GM19395 (cell line): ENCODE measurements around the gene TGM6.

Source experiments
- ATAC-seq: cut with Tn5 transposase; IDR thresholded peaks from one replicate; pipeline ENCODE4 v1.9.1; 2021; ENCODE audit warnings: mild to moderate bottlenecking, moderate library complexity; ENCODE audit not compliant: unreplicated experiment

The TGM6 gene

GRCh38 chr20:2380601-2381000 lies at the start of gene TGM6:
TGM6 (plus strand) TSS chr20:2380901; CDS start chr20:2380969, 68 bp downstream.
- ATAC-seq = no peak

- ATAC-seq = no peak
These were observed 49.6 kb upstream of the TGM6 start for GRCh38 chr20:2331106-2331505.

DNA sequence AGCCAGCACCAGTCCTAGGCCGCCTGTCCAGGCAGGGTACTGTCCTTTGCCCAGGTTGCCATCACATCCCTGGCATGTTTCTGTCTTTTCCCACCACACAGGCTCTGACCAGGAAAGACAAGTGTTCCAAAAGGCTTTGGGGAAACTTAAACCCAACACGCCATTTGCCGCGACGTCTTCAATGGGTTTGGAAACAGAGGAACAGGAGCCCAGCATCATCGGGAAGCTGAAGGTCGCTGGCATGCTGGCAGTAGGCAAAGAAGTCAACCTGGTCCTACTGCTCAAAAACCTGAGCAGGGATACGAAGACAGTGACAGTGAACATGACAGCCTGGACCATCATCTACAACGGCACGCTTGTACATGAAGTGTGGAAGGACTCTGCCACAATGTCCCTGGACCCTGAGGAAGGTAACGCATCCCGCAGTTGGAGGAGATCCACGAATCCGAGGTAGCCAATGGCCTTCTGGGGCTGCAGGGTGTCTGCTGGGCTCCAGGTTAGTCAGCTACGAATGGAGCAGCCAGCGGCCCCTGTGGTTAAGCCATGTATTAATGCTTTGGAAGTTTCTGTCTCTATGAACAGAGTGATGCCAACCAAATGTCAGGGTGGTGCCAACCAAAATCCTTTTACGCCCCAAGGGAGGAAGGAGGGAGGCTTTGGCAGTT lies 48.7 kb upstream of the TGM6 start:
- no peak for ATAC-seq

DNA sequence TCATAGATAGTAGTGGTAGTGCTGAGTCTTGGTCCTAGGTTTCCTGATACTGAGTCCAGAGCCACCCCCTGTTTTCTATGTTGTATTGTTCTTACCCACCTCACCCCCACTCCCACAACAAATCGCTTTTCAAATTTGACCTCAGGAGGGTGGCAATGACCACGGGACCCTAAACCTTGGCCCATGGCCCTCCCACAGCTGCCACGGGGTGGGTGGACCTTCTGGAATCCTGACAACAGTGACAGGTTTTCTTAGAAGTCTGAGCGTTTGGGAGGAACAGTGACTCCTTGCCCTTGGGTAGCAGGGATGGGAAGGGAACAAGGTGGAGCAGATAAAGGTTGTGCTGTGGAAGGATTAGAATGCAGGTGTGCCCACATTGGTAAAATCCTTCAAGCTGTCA lies 48.0 kb upstream of the TGM6 start:
- no peak for ATAC-seq

GRCh38 chr20:2333821-2334220 lies 46.9 kb upstream of the TGM6 start:
- ATAC-seq = no peak

DNA sequence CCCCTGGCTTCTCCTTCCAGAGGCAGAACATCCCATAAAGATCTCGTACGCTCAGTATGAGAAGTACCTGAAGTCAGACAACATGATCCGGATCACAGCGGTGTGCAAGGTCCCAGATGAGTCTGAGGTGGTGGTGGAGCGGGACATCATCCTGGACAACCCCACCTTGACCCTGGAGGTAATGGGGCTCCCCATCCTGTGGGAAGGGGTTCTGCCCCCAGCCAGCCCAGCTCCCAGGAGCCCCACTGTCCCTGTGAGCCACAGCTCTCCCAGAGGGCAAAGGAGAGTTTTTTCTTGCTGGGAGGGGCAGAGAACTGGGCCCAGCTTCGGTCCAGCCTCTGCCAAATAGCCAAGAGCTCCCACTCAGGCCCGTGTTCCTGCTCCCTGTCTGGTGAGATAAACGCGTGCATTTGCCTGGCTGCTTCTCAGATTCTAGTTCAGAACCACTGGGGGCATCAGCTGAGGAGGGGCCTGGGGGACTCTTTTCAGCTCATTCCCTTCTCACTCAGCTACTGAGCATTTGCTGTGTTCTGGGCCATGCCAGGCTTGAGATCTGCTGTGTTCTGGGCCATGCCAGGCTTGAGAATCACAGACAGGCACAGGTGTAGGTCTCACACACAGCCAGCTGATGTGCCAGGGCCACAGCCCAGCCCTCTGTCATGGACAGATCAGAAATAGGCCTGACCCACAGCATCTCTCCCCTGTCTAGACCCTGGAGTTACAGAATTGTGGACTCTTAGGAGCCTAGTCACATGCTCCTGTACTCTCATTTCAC lies 45.4 kb upstream of the TGM6 start:
- no peak for ATAC-seq

DNA sequence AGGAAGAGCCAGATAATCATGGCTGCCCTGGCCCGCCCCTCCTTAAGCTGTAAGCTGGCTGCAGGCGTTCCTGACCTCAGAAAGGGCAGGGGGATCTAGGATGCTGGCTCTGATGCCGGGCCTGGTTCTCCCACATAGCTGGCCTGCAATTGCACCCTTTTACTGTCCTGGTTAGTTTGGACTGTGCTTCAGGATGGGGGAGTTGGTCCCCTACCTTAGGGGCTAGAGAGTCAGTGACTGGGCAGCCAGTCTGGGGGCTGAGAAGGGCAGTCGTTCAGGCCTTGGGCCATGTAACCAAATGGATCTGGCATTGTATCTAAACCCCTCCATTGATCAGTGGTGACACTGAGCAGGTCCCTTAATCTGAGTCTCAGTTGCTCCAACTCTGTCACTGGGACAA lies 44.2 kb upstream of the TGM6 start:
- ATAC-seq = no peak

- no peak for ATAC-seq
These were observed 43.6 kb upstream of the TGM6 start for GRCh38 chr20:2337142-2337541.

- no peak for ATAC-seq
These were observed 42.2 kb upstream of the TGM6 start for GRCh38 chr20:2338411-2339066.

- no peak for ATAC-seq
These were observed 40.6 kb upstream of the TGM6 start for GRCh38 chr20:2340136-2340535.

GRCh38 chr20:2340823-2341222 lies 39.9 kb upstream of the TGM6 start:
- ATAC-seq = no peak

DNA sequence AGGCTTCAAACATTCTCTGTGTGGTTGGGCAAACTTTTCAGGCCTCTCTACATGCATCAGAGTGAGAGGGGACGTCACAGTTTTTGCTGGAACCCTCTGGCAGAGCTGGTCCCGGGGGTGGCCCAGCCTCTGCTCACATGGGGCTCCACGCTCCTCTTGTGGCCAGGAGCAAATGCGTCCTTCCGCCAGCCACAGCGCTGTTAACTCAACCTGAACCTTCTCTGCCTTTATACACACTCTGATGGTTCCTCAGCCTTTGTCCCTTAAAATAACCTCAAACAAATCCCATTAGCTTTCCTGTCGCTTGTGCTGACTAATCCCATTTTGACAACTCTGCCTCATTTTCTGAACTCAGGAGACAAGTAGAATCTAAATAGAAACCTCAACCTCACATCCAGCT lies 39.4 kb upstream of the TGM6 start:
- no peak for ATAC-seq

- no peak for ATAC-seq
These were observed 38.5 kb upstream of the TGM6 start for GRCh38 chr20:2342243-2342642.

DNA sequence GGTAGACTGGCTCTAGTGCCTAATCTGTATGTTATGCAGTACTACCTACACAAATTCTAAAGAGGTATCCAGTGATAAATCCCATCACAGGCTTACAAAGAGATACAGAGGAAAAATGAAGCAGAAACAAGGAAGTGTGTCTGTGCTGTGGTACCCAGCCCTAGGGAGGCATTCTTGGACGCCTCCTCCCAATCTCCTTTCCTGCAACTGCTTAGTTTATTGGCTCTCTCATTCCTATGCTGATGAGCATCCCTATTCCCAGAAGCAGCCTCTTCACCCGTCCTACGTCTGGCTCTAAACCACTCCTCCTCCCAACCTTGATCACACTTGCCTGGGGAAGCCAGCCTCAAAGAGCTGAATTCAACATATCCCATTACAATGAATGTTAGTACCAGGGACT lies 34.5 kb upstream of the TGM6 start:
- no peak for ATAC-seq

- ATAC-seq = no peak
These were observed 32.4 kb upstream of the TGM6 start for GRCh38 chr20:2348336-2348735.

DNA sequence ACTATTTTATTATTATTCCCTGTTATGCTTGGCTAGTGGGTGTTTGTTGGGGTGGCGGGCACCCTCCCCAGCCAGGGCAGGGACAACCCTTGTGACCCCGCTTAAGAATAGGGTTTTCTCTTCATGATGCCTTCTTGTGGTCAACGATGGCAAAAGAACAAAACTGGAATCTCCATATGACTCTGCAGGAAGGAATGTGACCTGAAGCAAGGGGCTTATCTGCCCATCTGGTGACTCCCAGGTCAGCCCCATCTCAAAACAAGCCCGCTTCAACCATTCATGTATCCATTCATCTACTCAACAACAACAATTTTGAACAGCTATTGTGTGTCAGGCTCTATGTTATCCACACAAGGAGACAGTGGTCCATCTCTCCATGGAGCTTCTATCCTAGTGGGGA lies 30.9 kb upstream of the TGM6 start:
- no peak for ATAC-seq

DNA sequence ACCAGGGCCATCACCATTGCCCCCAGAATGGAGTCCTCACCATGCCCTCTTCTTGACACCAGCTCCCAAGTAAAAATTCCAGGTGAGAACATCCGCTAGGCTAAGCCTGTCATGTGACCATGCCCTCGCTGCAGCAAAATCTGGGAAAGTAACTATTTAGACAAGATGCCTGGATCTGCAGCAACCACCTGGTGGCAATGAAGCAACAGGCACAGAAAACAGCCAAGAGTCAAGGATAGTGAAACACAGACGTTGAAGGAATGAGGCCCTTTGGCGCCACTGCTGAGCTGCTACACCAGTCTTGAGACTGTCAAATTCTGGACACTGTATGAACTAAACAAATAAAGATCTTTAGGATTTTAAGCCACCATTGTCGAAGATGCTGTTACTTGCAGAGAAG lies 30.1 kb upstream of the TGM6 start:
- no peak for ATAC-seq

- ATAC-seq = no peak
These were observed 27.5 kb upstream of the TGM6 start for GRCh38 chr20:2353231-2353630.

DNA sequence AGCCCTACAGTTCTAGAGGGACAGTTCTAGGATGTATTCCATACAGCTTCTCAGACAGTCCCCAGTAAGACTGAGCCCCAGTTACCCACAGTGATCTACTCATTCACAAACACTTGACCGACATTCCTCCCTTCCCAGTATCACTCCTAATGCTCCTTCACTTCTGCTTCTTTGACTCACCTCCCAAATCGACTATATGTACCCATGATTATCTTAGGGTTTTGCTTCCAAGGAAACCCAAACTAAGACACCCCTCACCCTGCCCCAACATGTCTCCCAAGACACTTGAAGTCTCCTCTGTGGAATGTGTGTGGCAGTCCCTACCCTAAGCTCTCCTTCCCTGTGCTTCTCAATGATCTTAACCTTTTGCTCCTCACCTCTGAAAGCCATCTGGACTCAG lies 23.6 kb upstream of the TGM6 start:
- no peak for ATAC-seq

GRCh38 chr20:2358006-2358405 lies 22.7 kb upstream of the TGM6 start:
- ATAC-seq = no peak

DNA sequence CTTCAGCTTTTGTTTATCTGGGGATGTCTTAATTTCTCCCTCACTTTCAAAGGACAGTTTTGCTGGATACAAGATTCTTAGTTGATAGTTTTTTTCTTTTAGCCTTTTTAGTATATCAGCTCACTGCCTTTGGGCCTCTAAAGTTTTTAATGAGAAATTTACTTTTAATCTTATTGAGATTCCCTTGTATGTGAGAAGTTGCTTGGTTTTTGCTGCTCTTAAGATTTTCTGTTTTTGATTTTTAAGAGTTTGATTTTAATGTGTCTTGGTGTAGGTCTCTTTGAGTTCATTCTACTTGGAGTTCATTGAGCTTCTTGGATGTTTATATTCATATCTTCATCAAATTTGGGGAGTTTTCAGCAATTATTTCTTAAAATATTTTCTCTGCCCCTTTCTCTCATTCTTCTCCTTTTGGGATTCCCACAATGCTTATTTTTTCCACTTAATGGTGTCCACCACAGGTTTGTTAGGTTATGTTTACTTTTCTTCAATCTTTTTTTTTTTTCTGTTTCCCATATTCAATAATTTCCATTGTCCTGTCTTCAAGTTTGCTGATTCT lies 19.6 kb upstream of the TGM6 start:
- no peak for ATAC-seq

GRCh38 chr20:2363187-2363586 lies 17.5 kb upstream of the TGM6 start:
- ATAC-seq = no peak
